Renal cortex interstitium (tissue), 15 donors: ENCODE measurements around the gene NKRF. TPM values are rescaled to one million over a fixed set of nuclear protein-coding genes. Genes with fewer than 3 reads are reported as not detected.
A peak's percentile ranks its signal among the peaks of the same experiment; 100 is the strongest.
"Not testable (repeated sequence)": the region's sequence is repeated elsewhere in the genome, so short reads cannot be mapped to it uniquely, and the experiment has no call there.

ENCODE experiments used
- DNase-seq, 11 donors: peaks; one replicate each; pipeline ENCODE4 v3.0.0-alpha.2; 2013; ENCODE audit warnings: low read depth in 9 of 11, low spot score in 4 of 11; ENCODE audit errors: extremely low read depth in 1 of 11
- long read RNA-seq, 16 experiments: transcript quantifications; one replicate each; lab custom pipeline, GENCODE V29; 2026
- polyA plus RNA-seq, 3 donors: library from polyadenylated mRNA; unstranded; fragments of 120-200 nt; gene quantifications; one replicate each; pipeline ENCODE4 v1.2.1, GENCODE V29; 2013; ENCODE audit not compliant: insufficient read length in 3 of 3

NKRF gene
- 10 to 100 TPM; 13.3 to 18.4 (median 15.1) TPM for polyA plus RNA-seq
- long read RNA-seq, donor 1, partial matches to known transcripts: 0 of 2 reads
- long read RNA-seq, donor 1, other reads (novel, unspliced or antisense): 0 of 2 reads
- long read RNA-seq, donor 2, partial matches to known transcripts: 0 of 2 reads
- long read RNA-seq, donor 2, other reads (novel, unspliced or antisense): 0 of 2 reads
- long read RNA-seq, donor 3, transcript NKRF-201 (3 exons, 3,817 nt): major isoform, 5 of 6 reads
- long read RNA-seq, donor 3, partial matches to known transcripts: 0 of 6 reads
- long read RNA-seq, donor 3, other reads (novel, unspliced or antisense): 0 of 6 reads
- long read RNA-seq, donor 4, partial matches to known transcripts: 0 of 4 reads
- long read RNA-seq, donor 4, other reads (novel, unspliced or antisense): 0 of 4 reads
- long read RNA-seq, donor 5, transcript NKRF-201 (3 exons, 3,817 nt): major isoform, 8 of 11 reads
- long read RNA-seq, donor 5, partial matches to known transcripts: 0 of 11 reads
- long read RNA-seq, donor 5, other reads (novel, unspliced or antisense): 0 of 11 reads
- long read RNA-seq, donor 6, partial matches to known transcripts: 0 of 2 reads
- long read RNA-seq, donor 6, other reads (novel, unspliced or antisense): 0 of 2 reads
- long read RNA-seq, donor 7, partial matches to known transcripts: 0 of 2 reads
- long read RNA-seq, donor 7, other reads (novel, unspliced or antisense): 0 of 2 reads
- long read RNA-seq, donor 8, transcript NKRF-201 (3 exons, 3,817 nt): major isoform, 5 of 5 reads
- long read RNA-seq, donor 8, partial matches to known transcripts: 0 of 5 reads
- long read RNA-seq, donor 8, other reads (novel, unspliced or antisense): 0 of 5 reads
- long read RNA-seq, donor 9, partial matches to known transcripts: 0 of 1 reads
- long read RNA-seq, donor 9, other reads (novel, unspliced or antisense): 0 of 1 reads
- long read RNA-seq, donor 10, partial matches to known transcripts: 0 of 4 reads
- long read RNA-seq, donor 10, other reads (novel, unspliced or antisense): 0 of 4 reads
- long read RNA-seq, donor 11, partial matches to known transcripts: 0 of 2 reads
- long read RNA-seq, donor 11, other reads (novel, unspliced or antisense): 0 of 2 reads
- long read RNA-seq, donor 12, partial matches to known transcripts: 0 of 3 reads
- long read RNA-seq, donor 12, other reads (novel, unspliced or antisense): 0 of 3 reads
- long read RNA-seq, donor 13, transcript NKRF-201 (3 exons, 3,817 nt): major isoform, 5 of 7 reads
- long read RNA-seq, donor 13, partial matches to known transcripts: 0 of 7 reads
- long read RNA-seq, donor 13, other reads (novel, unspliced or antisense): 0 of 7 reads
- long read RNA-seq, donor 14, partial matches to known transcripts: 0 of 1 reads
- long read RNA-seq, donor 14, other reads (novel, unspliced or antisense): 0 of 1 reads
- long read RNA-seq, donor 15: 0 reads
- long read RNA-seq, donor 16, transcript NKRF-201 (3 exons, 3,817 nt): major isoform, 10 of 12 reads
- long read RNA-seq, donor 16, partial matches to known transcripts: 0 of 12 reads
- long read RNA-seq, donor 16, other reads (novel, unspliced or antisense): 0 of 12 reads

DNA sequence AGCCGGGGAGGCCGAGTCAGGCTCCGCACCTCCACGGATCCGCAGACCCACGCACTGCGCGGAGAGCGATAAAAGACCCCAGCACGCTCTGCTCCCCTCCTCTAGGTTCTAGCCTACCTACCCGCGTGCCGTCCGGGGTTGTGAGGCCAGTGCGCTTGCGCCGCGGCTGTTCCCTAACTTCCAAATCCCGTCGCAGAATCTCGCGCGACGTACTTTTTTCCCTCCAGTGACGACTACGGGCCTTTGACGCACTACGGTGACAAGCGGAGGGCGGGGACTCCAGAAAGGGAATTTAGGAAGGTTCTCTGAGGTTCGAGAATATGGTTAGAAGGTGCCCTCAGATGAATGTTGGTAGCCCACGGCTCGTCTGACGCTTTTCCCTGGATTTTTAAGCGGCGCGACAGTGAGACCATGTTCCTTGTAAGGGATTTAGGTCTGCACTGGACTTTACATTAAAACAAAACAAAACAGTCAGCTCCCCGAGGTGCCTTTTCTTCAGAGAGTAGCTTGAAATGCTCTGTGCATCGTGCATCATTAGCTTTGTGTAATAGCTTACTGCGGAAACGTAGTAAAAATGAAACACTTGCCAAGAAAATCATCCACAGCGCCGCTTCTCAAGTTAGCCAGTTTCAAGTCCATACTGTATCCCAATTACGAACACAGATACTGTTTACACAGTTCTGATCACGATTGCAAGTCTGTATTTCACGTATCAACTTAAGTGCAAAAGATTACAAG, at the start of gene NKRF:
NKRF (minus strand) TSS at position 145 of the 738 bp plus-strand sequence.
- peak; percentile 79 to 93 (median 84) for DNase-seq

GRCh38 chrX:119655125-119655524, 48.9 kb upstream of the NKRF start:
- no peak for DNase-seq

- peak in 5 of 11 donors; percentile 37 to 59 (median 48) for DNase-seq
These were observed 47.9 kb upstream of the NKRF start for GRCh38 chrX:119654112-119654531.

- no peak for DNase-seq
These were observed 42.2 kb upstream of the NKRF start for GRCh38 chrX:119648421-119648775.

- DNase-seq: no peak
These were observed 41.6 kb upstream of the NKRF start for GRCh38 chrX:119647552-119648420.

GRCh38 chrX:119647089-119647488, 40.9 kb upstream of the NKRF start:
- no peak for DNase-seq

DNA sequence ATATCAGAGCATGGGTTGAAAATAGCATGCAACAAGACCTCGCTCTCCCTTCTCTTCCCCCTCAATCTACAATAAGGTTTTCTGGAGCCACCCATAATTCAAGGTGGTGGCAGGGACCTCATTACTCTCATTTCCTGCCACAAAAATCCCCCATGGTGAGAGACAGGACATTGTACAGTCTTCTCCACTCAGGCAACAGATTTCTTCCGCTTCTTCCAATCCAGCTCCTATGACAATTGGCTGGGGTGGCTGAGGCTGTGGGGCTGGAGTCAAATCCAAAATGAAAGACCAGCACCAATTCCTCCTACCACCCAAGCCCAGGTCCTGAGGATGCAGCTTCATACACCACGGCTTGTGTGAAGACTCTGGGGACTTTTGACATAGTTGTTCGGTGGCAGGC, 40.3 kb upstream of the NKRF start:
- DNase-seq: no peak

GRCh38 chrX:119643696-119644095, 37.5 kb upstream of the NKRF start:
- no peak for DNase-seq

DNA sequence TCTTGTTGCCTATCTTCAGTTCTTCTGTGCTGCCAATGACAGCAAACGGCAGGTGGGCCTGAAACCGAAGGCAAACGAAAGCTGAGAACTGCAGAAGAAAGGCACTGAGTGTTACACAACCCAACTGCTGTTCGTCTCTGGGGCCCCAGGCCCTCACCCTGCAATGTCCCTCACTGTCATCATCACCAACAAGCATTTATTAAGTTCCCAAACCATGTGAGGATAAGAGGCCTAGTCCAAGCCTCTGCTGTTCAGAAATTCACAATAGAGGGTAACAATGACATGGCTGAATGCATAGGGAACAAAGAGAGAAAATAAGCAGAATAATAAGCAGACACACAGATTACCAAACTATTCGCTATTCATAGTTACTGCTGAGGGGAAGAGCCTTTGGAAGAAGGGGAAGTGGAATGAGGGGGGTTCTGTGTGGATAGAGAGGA, 34.5 kb upstream of the NKRF start:
- no peak for DNase-seq

DNA sequence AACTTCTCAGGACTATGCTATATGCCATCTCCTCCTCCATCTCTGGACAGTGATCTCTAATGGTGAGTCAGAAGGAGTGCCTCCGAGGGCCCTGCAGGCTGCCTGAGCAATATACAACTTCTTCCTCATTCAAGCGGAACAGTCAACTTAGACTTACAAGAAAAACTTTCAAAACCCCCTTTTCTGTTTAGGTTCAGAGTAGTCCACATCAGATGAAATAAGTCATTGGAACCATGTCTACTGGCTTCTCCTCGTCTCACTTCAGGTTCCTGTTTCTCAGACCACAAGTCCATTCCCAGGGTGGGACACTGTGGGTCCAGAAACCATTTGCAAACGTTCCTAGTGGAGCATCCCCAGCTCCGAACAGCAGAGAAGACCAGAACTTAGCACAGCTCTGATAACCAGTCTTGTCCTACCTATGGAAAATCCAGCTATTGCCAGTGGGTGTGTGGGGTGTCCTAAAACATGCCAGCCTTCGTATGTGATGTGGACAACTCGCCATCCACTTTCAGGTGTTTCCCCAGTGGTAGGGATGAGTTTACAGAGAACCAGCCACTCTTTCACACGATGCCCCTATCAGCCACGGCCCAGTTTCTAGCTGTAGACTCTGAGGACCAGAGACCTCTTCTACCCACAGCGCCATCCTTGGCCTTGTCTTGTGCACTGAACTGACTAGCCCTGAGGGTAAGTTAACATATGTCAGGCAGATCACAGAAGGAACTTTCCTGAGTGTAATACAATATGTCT, 32.7 kb upstream of the NKRF start:
- DNase-seq: no peak

DNA sequence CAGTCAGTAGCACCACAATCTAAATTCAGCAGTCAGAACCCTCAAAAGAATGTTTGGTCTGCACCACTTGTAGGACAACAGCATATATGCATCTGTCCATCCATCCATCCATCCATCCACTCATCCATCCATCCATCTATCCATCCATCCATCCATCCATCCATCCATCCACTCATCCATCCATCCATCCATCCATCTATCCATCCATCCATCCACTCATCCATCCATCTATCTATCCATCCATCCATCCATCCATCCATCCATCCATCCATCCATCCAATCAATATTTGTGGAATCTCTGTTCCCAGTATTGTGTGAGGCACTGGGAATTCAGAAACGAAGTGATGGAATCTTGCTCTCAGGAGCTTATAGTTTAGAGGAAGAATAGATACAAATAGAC, 31.2 kb upstream of the NKRF start:
- not testable (repeated sequence) for DNase-seq

GRCh38 chrX:119636419-119636818, 30.2 kb upstream of the NKRF start:
- DNase-seq: no peak

GRCh38 chrX:119635799-119636198, 29.6 kb upstream of the NKRF start:
- DNase-seq: no peak

DNA sequence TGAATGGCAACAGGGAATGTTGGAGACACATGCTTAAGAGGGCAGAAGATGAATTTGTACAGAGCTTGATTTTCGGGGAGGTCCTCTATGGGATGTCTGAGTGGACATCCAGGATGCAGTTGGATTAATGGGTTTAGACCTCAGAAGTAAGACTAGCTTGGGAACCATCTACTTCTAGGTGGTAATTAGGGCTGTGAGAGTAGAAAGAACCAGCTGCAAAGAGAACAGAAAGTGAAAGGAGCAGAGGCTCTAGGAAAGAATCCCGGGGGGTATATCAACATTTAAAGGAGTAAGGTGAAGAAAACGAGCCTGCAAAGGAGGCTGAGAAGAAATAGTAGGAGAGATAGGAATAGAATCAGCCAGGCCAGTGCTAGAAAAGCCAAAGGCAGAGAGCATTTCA, 29.0 kb upstream of the NKRF start:
- DNase-seq: no peak

- no peak for DNase-seq
These were observed 19.6 kb upstream of the NKRF start for GRCh38 chrX:119625843-119626242.

DNA sequence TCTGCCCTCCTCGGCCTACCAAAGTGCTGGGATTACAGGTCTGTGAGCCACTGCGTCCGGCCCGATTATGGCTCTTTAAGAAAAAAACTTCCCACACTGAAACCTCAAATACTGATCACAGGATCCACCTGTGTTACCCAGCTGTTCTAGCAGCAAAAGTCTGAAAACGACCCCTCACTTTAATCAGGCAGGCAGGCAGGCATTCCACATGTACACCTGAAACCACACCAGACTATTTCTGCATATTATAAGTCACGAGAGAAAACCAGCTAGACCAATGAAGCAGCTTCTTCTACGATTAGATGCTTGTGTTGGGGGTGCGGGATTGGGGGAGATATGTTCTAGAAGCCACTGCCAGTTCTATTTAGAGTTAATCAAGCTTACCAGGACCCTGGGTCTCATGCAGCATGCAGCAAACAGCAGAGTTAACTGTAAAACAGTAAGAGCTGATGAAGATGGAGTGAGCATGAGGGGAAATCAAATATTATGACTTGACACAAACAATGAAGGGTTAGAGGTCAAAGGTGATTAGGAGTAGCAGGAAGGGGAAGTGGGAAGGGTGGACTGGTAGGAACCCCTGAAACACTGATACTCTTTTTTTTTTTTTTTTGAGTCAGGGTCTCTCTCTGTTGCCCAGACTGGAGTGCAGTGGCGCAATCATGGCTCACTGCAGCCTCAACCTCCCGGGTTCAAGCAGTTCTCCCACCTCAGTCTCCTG, 18.9 kb upstream of the NKRF start:
- DNase-seq: no peak
